HK-2 (cell line): ENCODE results near the gene CYP2B6.
"Not testable (repeated sequence)": the region's sequence is repeated elsewhere in the genome, so short reads cannot be mapped to it uniquely, and the experiment has no call there.

ENCODE experiments used
- DNase-seq: peaks from one replicate; pipeline ENCODE4 v3.0.0-alpha.2; 2018; ENCODE audit not compliant: unreplicated experiment

CYP2B6 gene

GRCh38 chr19:40990972-40991381, at the start of gene CYP2B6:
Gene CYP2B6 (plus strand): TSS chr19:40991282. CDS start chr19:40991306, 24 bp downstream.
- DNase-seq, result no peak

- DNase-seq, result no peak
These were observed 49.4 kb upstream of the CYP2B6 start for GRCh38 chr19:40941481-40942219.

GRCh38 chr19:40945645-40946044, 45.4 kb upstream of the CYP2B6 start:
- no peak for DNase-seq

- DNase-seq, result no peak
These were observed 44.0 kb upstream of the CYP2B6 start for GRCh38 chr19:40947114-40947513.

- DNase-seq, result no peak
These were observed 43.5 kb upstream of the CYP2B6 start for GRCh38 chr19:40947573-40947972.

- DNase-seq, result no peak
These were observed 42.3 kb upstream of the CYP2B6 start for GRCh38 chr19:40948580-40949299.

- DNase-seq, result no peak
These were observed 36.5 kb upstream of the CYP2B6 start for GRCh38 chr19:40954573-40954972.

- DNase-seq, result no peak
These were observed 31.7 kb upstream of the CYP2B6 start for GRCh38 chr19:40959338-40959737.

- DNase-seq, result no peak
These were observed 30.9 kb upstream of the CYP2B6 start for GRCh38 chr19:40960062-40960685.

GRCh38 chr19:40960780-40961179, 30.3 kb upstream of the CYP2B6 start:
- no peak for DNase-seq

GRCh38 chr19:40962460-40962961, 28.6 kb upstream of the CYP2B6 start:
- no peak for DNase-seq

- DNase-seq, result not testable (repeated sequence)
These were observed 26.7 kb upstream of the CYP2B6 start for GRCh38 chr19:40964361-40964760.

GRCh38 chr19:40965351-40965750, 25.7 kb upstream of the CYP2B6 start:
- DNase-seq, result not testable (repeated sequence)

- not testable (repeated sequence) for DNase-seq
These were observed 24.5 kb upstream of the CYP2B6 start for GRCh38 chr19:40966591-40966990.

GRCh38 chr19:40968065-40968464, 23.0 kb upstream of the CYP2B6 start:
- DNase-seq, result not testable (repeated sequence)

- DNase-seq, result not testable (repeated sequence)
These were observed 21.4 kb upstream of the CYP2B6 start for GRCh38 chr19:40969721-40970120.

- not testable (repeated sequence) for DNase-seq
These were observed 20.4 kb upstream of the CYP2B6 start for GRCh38 chr19:40970396-40971345.

- DNase-seq, result peak; percentile 63
These were observed 16.4 kb upstream of the CYP2B6 start for GRCh38 chr19:40974633-40975037.

GRCh38 chr19:40976134-40976533, 14.9 kb upstream of the CYP2B6 start:
- no peak for DNase-seq

- DNase-seq, result no peak
These were observed 14.4 kb upstream of the CYP2B6 start for GRCh38 chr19:40976724-40977123.

GRCh38 chr19:40979759-40980158, 11.3 kb upstream of the CYP2B6 start:
- DNase-seq, result not testable (repeated sequence)
